DOHH2 (cell line): Measurements from ENCODE around the gene STYK1.

Experiments
- EZH2phosphoT487 ChIP-seq: fragments of 200-600 bp; sonication (generic); IDR thresholded peaks from 2 replicates; pipeline ENCODE4 v1.6.1; 2017; ENCODE audit warnings: borderline replicate concordance, mild to moderate bottlenecking, antibody characterized with exemption, low read length, moderate library complexity, mixed read lengths
- TF ChIP-seq, protein P1 (sequence below): fragments of 200-600 bp; sonication (generic); IDR thresholded peaks from one replicate; pipeline ENCODE4 v1.5.1; 2014; ENCODE audit warnings: antibody characterized with exemption, mild to moderate bottlenecking, low read depth, low read length; ENCODE audit not compliant: poor library complexity, severe bottlenecking

DNA sequence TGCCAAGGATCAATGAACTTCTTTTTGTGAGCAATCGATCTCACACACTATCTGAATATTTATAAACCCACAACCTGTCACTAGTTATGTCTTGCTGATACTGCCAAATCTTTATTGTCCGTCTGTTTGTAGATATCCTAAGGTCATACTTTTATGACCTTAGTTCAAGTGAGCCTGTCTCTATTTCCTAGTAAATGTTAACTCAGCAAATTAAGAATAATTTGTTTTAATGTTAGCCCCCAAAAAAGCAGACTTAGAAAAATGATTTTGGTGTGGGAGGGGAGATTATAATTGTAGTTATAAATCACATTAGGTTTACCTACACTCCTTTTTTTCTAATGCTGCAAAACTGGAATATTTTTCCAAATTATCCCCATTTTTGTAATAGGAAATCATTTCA lies 9.4 kb downstream of the STYK1 start:
- TF ChIP-seq, protein P1, sequence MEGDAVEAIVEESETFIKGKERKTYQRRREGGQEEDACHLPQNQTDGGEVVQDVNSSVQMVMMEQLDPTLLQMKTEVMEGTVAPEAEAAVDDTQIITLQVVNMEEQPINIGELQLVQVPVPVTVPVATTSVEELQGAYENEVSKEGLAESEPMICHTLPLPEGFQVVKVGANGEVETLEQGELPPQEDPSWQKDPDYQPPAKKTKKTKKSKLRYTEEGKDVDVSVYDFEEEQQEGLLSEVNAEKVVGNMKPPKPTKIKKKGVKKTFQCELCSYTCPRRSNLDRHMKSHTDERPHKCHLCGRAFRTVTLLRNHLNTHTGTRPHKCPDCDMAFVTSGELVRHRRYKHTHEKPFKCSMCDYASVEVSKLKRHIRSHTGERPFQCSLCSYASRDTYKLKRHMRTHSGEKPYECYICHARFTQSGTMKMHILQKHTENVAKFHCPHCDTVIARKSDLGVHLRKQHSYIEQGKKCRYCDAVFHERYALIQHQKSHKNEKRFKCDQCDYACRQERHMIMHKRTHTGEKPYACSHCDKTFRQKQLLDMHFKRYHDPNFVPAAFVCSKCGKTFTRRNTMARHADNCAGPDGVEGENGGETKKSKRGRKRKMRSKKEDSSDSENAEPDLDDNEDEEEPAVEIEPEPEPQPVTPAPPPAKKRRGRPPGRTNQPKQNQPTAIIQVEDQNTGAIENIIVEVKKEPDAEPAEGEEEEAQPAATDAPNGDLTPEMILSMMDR: no peak
- TF ChIP-seq EZH2phosphoT487: no peak
